ENCODE measurements around the gene KLHL22.

The KLHL22 gene

DNA sequence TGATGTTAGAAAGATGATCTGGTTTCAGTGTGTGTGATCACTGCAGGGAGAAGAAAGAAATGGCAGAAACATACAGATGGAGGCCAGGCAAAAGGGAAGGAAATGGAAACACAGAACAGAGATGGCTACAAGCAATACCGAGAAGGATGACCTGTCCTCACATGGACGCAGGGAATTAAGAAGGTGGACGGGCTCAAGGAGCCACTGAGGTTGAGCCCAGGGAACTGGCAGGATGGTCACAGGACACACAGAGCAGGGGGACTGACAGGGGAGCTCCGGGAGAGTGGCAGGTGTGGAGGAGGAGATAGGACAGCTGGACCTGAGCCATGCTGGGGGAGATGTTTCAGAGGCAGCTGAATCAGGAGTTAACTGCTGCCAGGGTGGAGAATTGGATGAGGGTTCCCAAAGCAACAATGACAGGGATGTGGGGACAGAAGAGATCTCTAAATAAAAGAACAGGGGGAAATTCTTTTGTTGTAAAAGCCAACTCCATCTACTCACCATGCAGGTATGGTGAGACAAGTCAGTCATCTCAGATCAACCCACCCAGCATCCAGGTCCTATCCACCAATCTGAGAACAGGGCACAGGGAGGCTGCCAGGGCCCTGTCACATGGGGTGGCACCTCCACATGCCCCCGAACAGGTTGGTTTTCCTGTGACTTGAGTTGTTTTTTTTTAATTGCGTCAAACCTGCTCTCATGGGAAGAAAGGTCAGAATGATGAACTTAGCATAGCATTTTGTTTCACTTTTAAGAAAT, 26.3 kb downstream of the KLHL22 start:
- TF ChIP-seq TCF4 (CRISPR knock-in tag; IDR thresholded peaks at IDR 0.05; ENCODE audit: borderline replicate concordance) (no peak), ZNF8 (CRISPR knock-in tag; IDR thresholded peaks at IDR 0.05) (no peak), RARB (CRISPR knock-in tag; IDR thresholded peaks at IDR 0.05) (no peak), ZC3H10 (CRISPR knock-in tag; IDR thresholded peaks at IDR 0.05) (no peak), CSRNP3 (CRISPR knock-in tag; IDR thresholded peaks at IDR 0.05) (no peak), ARNTL (CRISPR knock-in tag; IDR thresholded peaks at IDR 0.05; ENCODE audit: borderline replicate concordance, low read depth) (no peak), ZFP3 (CRISPR knock-in tag; IDR thresholded peaks at IDR 0.05) (no peak), PPARA (CRISPR knock-in tag; IDR thresholded peaks at IDR 0.05; ENCODE audit: borderline replicate concordance) (no peak), ESRRG (CRISPR knock-in tag; IDR thresholded peaks at IDR 0.05) (no peak), ISL1 (CRISPR knock-in tag; IDR thresholded peaks at IDR 0.05) (no peak), ZFP30 (CRISPR knock-in tag; IDR thresholded peaks at IDR 0.05) (no peak), OSR1 (CRISPR knock-in tag; IDR thresholded peaks at IDR 0.05) (no peak), ZNF565 (CRISPR knock-in tag; conservative IDR thresholded peaks at IDR 0.05; ENCODE audit: low read depth) (no peak)
- TF ChIP-seq, protein P1, sequence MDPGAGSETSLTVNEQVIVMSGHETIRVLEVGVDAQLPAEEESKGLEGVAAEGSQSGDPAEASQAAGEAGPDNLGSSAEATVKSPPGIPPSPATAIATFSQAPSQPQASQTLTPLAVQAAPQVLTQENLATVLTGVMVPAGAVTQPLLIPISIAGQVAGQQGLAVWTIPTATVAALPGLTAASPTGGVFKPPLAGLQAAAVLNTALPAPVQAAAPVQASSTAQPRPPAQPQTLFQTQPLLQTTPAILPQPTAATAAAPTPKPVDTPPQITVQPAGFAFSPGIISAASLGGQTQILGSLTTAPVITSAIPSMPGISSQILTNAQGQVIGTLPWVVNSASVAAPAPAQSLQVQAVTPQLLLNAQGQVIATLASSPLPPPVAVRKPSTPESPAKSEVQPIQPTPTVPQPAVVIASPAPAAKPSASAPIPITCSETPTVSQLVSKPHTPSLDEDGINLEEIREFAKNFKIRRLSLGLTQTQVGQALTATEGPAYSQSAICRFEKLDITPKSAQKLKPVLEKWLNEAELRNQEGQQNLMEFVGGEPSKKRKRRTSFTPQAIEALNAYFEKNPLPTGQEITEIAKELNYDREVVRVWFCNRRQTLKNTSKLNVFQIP (CRISPR knock-in tag; IDR thresholded peaks at IDR 0.05; ENCODE audit: borderline replicate concordance, low read depth) = no peak
- TF ChIP-seq, protein P2, sequence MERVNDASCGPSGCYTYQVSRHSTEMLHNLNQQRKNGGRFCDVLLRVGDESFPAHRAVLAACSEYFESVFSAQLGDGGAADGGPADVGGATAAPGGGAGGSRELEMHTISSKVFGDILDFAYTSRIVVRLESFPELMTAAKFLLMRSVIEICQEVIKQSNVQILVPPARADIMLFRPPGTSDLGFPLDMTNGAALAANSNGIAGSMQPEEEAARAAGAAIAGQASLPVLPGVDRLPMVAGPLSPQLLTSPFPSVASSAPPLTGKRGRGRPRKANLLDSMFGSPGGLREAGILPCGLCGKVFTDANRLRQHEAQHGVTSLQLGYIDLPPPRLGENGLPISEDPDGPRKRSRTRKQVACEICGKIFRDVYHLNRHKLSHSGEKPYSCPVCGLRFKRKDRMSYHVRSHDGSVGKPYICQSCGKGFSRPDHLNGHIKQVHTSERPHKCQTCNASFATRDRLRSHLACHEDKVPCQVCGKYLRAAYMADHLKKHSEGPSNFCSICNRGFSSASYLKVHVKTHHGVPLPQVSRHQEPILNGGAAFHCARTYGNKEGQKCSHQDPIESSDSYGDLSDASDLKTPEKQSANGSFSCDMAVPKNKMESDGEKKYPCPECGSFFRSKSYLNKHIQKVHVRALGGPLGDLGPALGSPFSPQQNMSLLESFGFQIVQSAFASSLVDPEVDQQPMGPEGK (CRISPR knock-in tag; IDR thresholded peaks at IDR 0.05; ENCODE audit: borderline replicate concordance) = no peak
- no peak for ATAC-seq

- TF ChIP-seq ZC3H10 (CRISPR knock-in tag; IDR thresholded peaks at IDR 0.05) (no peak), ARNTL (CRISPR knock-in tag; IDR thresholded peaks at IDR 0.05; ENCODE audit: borderline replicate concordance, low read depth) (no peak), ESRRG (CRISPR knock-in tag; IDR thresholded peaks at IDR 0.05) (no peak), CSDC2 (CRISPR knock-in tag; IDR thresholded peaks at IDR 0.05) (no peak), OSR1 (CRISPR knock-in tag; IDR thresholded peaks at IDR 0.05) (no peak), TSHZ2 (CRISPR knock-in tag; IDR thresholded peaks at IDR 0.05) (no peak), ISL1 (CRISPR knock-in tag; IDR thresholded peaks at IDR 0.05) (no peak), SNAI2 (CRISPR knock-in tag; IDR thresholded peaks at IDR 0.05) (no peak), ZNF565 (CRISPR knock-in tag; conservative IDR thresholded peaks at IDR 0.05; ENCODE audit: low read depth) (no peak)
- TF ChIP-seq, protein P2 (CRISPR knock-in tag; IDR thresholded peaks at IDR 0.05; ENCODE audit: borderline replicate concordance) = no peak
- TF ChIP-seq, protein P1 (CRISPR knock-in tag; IDR thresholded peaks at IDR 0.05; ENCODE audit: borderline replicate concordance, low read depth) = no peak
- no peak for ATAC-seq
These were observed 28.8 kb downstream of the KLHL22 start for GRCh38 chr22:20466659-20467379.
